GM10248 (cell line): ENCODE results near the gene TRAF2.
"Not testable (repeated sequence)": the region's sequence is repeated elsewhere in the genome, so short reads cannot be mapped to it uniquely, and the experiment has no call there.

Experiments
- CTCF ChIA-PET: fragments of 300-600 bp; sonication (Branson Sonifier 250); formaldehyde crosslinking; extraction: SDS; loops from one replicate; lab custom pipeline; 2021; ENCODE audit warnings: antibody characterized with exemption; lab: Yijun Ruan, JAX
- POLR2A ChIA-PET: fragments of 350-650 bp; sonication (Branson Sonifier 250); formaldehyde crosslinking; extraction: SDS; loops from one replicate; lab custom pipeline; 2020; ENCODE audit warnings: antibody characterized with exemption; lab: Yijun Ruan, JAX
- DNase-seq: peaks from one replicate; pipeline ENCODE4 v3.0.0; 2012; ENCODE audit errors: extremely low spot score
- CTCF ChIP-seq: IDR thresholded peaks from 2 replicates; pipeline ENCODE4 v1.5.1; 2012; ENCODE audit warnings: mild to moderate bottlenecking, low read depth; ENCODE audit errors: extremely low read depth, missing control alignments, control extremely low read depth

TRAF2 gene

GRCh38 chr9:136875155-136875554 lies 11.2 kb upstream of the TRAF2 start:
- ChIA-PET POLR2A (no interaction called here), CTCF (interaction anchor here (1.2 to 1.5 kb wide), 2 partner anchors 31 to 33 kb away, joined by 4 read pairs; partner anchors contain the start of gene AJM1)
- DNase-seq = no peak
- TF ChIP-seq CTCF = no peak

GRCh38 chr9:136876476-136876875 lies 9.8 kb upstream of the TRAF2 start:
- POLR2A ChIA-PET = no interaction called here
- DNase-seq = no peak
- CTCF ChIA-PET = interaction anchor here (1.1 to 1.5 kb wide), 2 partner anchors 12 to 33 kb away, joined by 3 to 4 read pairs; no protein-coding TSS in a partner anchor
- TF ChIP-seq CTCF = no peak

DNA sequence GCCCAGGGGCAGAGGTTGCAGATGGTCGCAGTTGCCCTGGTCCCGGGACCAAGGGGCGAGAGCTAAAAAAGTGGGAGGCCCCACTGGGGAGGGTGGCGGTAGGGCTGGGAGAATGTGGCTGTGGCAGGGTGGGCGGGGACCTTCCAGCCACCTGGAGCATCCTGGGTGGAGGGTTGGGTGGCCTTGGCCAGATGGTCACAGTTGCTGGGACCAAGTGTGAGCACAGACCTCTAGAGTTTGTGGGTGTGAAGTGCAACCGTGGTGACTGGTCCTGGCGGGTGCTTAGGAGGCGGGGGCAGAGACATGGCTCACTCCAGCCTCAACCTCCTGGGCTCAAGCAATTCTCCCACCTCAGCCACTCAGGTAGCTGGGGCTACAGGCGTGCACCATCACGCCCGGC lies 5.7 kb upstream of the TRAF2 start:
- DNase-seq = peak; percentile 65
- no peak for TF ChIP-seq CTCF
- ChIA-PET CTCF (interaction anchor here (0.8 to 2.7 kb wide), 6 partner anchors 10 to 154 kb away, joined by 3 to 13 read pairs (median 7); partner anchors contain the start of gene AJM1), POLR2A (no interaction called here)

- CTCF ChIA-PET = interaction anchor here (0.8 to 2.7 kb wide), 11 partner anchors 12 to 165 kb away, joined by 3 to 13 read pairs (median 4); partner anchors contain the start of genes AJM1 and NPDC1
- no peak for TF ChIP-seq CTCF
- POLR2A ChIA-PET = interaction anchor here (1.0 kb wide), 1 partner anchor 34 kb away, joined by 5 read pairs; no protein-coding TSS in a partner anchor
- DNase-seq = peak; percentile 70
These were observed 4.6 kb upstream of the TRAF2 start for GRCh38 chr9:136881691-136882108.

- CTCF ChIA-PET = interaction anchor here (1.0 to 2.7 kb wide), 11 partner anchors 12 to 164 kb away, joined by 3 to 13 read pairs (median 4); partner anchors contain the start of genes AJM1 and NPDC1
- TF ChIP-seq CTCF = no peak
- POLR2A ChIA-PET = interaction anchor here (1.0 kb wide), 1 partner anchor 35 kb away, joined by 5 read pairs; no protein-coding TSS in a partner anchor
- peak; percentile 87 for DNase-seq
These were observed 4.0 kb upstream of the TRAF2 start for GRCh38 chr9:136882109-136882946.

- POLR2A ChIA-PET, DNase-seq: not testable (repeated sequence)
- CTCF ChIA-PET = interaction anchor here (1.1 to 2.0 kb wide), 5 partner anchors 13 to 164 kb away, joined by 3 to 10 read pairs (median 4); partner anchors contain the start of gene NPDC1
These were observed 3.4 kb upstream of the TRAF2 start for GRCh38 chr9:136882947-136883283.

DNA sequence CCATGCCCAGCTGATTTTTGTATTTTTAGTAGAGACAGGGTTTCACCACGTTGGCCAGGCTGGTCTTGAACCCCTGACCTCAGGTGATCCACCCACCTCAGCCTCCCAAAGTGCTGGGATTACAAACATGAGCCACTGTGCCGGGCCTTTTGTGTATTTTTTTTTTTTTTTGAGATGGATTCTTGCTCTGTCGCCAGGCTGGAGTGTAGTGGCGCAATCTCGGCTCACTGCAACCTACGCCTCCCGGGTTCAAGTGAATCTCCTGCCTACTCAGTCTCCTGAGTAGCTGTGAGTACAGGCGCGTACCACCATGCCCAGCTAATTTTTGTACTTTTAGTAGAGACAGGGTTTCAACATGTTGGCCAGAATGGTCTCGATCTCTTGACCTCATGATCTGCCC lies 2.6 kb upstream of the TRAF2 start:
- CTCF ChIA-PET = interaction anchor here (0.8 to 1.8 kb wide), 2 partner anchors 15 kb away, joined by 3 to 5 read pairs; no protein-coding TSS in a partner anchor
- not testable (repeated sequence) for DNase-seq
- POLR2A ChIA-PET = interaction anchor here (0.5 kb wide), 1 partner anchor 61 kb away, joined by 4 read pairs; the partner anchor contains the start of gene FBXW5
